Stimulated activated CD8-positive, alpha-beta memory T cell treated with anti-CD3 and anti-CD28 coated beads, Interleukin-4, amount 100 ng/mL, for 4 hours (primary cell): ENCODE measurements around the gene SH2D7.
"Not testable (repeated sequence)": the region's sequence is repeated elsewhere in the genome, so short reads cannot be mapped to it uniquely, and the experiment has no call there.

Source experiments
- DNase-seq, 2 donors: peaks; one replicate each; pipeline ENCODE4 v3.0.0-alpha.2; 2020; ENCODE audit warnings: low read depth in 2 of 2, low spot score in 1 of 2

The SH2D7 gene

GRCh38 chr15:78133801-78134200 lies 41.4 kb downstream of the SH2D7 start:
- DNase-seq, result no peak

DNA sequence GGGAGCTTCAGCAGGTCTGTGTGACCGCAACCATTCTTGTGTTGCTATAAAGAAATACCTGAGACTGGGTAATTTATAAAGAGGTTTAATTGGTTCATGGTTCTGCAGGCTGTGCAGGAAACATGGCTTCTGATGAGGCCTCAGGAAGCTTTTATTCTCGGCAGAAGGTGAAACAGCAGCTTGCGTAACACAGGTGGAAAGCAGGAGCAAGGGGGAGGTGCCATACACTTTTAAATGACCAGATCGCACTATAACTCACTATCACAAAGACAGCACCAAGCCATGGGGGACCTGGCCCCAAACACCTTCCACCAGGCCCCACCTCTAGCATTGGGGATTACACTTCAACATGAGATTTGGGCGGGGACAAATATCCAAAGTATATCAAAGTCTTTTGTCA lies 47.2 kb downstream of the SH2D7 start:
- no peak for DNase-seq

DNA sequence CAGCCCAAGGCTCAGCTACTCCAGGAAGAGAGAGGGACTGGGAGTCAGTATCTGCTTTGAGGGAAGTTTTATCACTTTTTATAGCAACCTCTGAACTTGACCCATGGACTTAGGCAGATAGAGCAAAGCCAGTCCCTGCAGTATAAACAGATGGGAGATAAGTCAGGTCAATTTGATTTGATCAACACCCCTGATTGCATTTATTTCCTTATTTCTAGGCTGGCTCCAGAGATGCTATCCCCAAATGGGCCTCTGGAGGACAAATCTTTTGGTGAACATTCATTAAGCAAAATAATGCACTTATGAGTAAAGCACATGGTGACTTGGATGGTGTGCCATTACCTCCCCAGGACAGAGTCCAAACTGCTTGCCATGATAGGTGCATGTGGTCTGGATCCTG lies 47.9 kb downstream of the SH2D7 start:
- no peak for DNase-seq

GRCh38 chr15:78142332-78142731 lies 50.0 kb downstream of the SH2D7 start:
- no peak for DNase-seq

DNA sequence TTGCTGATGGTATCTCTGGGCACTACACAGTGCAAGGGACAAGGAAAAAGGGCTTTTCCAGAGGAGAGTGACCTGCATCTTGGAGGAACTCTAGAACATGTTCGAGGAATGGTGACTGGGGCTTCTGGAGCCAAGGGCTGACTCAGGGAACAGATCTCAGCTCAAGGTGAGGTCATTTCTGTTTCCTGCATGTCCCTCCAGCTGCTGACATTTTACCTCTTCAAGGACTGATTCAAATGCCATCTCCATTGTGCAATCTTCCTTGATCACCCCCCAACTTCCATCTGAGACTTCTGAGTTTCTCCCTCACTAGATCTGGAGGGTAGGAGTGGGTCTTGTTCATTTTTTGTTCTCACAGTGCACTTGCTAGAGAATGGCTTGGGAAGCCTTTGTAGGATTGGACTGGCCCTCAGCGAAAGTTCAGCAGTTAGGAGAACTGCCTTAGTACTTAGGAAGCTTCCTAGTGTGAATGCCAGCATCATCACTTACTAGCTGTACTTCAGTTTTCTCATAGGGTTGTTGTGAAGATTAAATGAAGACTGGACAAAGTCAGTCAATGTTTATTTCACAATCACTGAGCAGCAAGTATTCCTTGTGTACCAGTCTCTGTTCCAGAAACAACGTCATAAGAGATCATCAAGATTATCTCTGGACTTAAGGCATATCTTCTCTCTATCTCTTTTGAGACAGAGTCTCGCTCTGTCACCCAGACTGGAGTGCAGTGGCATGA lies 54.2 kb downstream of the SH2D7 start:
- DNase-seq, result no peak

GRCh38 chr15:78147566-78147965 lies 55.2 kb downstream of the SH2D7 start:
- DNase-seq, result no peak

DNA sequence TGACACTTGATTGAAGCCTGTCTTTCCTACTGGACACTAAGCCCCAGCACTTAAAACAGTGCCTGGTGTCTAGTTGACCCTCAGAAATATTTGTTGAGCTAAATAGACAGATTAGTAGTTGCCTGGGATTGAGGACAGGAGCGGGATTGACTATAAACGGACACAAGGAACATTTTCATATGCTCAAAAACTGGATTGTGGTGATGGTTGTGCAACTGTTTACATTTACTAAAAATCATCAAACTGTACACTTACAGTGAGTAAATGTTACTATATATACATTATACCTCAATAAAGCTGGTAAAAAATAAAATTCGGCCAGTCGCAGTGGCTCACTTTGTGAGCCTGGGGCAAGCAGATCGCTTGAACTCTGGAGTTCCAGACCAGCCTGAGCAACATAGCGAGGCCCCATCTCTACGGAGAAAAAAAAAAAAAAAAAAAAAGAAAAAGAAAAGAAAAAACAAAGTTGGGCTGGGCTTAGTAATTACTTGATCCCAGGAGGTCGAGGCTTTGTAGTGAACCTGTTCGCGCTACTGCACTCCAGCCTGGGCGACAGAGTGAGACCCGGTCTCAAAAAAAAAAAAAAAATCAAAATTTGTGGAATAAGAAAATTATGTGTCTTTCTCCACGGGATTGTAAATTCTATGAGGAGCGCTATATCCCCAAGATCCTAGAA lies 56.2 kb downstream of the SH2D7 start:
- no peak for DNase-seq

- DNase-seq, result peak; percentile 99 to 100
Observed at GRCh38 chr15:78149068-78149804, 56.9 kb downstream of the SH2D7 start, which contains the start of gene IDH3A. Gene IDH3A (plus strand): TSS chr15:78149362. CDS start chr15:78149404, 42 bp downstream.

GRCh38 chr15:78149805-78150751 lies 57.7 kb downstream of the SH2D7 start:
- no peak for DNase-seq

GRCh38 chr15:78151075-78151474 lies 58.7 kb downstream of the SH2D7 start:
- not testable (repeated sequence) for DNase-seq
